GM21447 (cell line): ENCODE measurements around the gene STOM.

Experiments used
- ATAC-seq: cut with Tn5 transposase; IDR thresholded peaks from one replicate; pipeline ENCODE4 v1.9.1; 2021; ENCODE audit not compliant: unreplicated experiment

The STOM gene

DNA sequence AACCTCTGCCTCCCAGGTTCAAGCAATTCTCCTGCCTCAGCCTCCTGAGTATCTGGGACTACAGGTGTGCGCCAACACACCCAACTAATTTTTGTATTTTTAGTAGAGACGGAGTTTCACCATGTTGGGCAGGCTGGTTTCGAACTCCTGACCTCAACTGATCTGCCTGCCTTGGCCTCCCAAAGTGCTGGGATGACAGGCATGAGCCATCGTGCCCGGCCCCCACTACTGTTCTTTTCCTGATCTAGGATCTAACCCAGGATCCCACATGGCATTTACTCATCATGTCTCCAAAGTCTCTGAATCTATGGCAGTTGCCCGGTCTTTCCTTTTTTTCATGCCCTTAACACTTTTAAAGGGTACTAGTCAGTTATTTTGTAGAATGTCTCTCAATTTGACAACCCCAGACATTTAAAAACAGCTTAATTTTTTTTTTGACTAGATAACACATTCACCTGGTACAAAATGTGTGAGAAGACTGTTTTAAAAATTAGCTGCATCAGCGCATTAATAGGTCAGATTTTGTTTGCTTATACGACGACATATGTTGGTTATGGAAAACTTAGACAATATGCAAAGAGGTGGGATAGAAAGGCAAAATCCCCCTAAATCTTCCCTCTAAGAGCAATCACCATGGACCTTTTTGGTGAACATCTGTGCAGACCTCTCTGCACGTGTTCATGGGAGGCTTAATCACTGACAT is 46.5 kb downstream of the STOM start:
- no peak for ATAC-seq

DNA sequence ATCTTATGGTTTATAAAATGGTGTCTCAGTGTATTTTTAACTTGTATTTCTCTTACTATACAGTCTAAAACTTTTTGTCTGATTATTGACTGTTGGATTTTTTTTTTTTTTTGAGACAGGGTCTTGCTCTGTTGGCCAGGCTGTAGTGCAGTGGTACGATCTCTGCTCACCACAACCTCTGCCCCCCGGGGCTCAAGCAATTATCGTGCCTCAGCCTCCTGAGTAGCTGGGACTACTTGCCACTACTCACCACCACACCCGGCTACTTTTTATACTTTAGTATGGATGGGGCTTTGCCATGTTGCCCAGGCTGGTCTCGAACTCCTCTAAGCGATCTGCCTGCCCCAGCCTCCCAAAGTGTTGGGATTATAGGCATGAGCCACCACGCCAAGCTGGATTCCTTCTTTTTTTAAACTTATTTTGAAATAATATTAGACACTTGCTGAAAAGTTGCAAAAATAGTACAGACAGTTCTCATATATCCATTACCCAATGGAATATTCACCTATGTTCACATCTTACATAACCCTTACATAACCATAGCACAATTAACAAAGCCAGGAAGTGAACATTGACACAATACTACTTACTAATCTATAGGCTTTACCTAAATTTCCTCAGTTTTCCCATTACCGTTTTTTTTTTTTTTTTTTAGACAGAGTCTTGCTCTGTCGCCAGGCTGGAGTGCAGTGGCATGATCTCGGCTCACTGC is 47.2 kb downstream of the STOM start:
- ATAC-seq, result no peak

DNA sequence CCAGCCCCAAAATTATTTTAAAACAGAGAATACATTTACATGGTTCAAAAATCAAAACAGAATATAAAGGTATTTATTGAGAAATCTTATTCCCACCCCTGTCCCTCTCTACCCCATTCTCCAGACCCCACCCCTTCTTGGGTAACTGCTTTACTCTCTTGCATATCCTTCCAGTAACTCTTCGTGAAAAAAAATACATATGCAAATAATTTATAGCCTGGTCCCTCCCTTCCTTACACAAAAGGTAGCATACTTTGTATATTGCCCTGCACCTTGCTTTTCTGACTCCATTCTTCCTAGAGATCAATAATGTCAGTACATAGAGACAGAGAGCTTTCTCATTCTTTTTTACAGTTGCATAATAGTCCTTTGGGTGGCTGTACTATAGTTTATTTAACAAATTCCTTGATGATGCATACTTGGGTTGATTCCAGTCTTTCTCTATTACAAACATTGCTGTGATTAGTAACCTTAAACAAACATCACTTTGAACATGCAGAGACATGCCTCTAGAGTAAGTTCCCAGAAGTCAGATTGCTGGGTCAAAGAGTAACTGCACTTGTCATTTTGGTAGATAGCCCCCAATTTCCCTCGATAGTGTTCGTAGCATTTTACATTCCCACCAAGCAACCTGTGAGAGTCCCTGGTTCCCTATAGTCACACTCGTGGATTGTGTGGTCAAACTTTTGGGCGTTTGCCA is 47.9 kb downstream of the STOM start:
- ATAC-seq, result no peak

DNA sequence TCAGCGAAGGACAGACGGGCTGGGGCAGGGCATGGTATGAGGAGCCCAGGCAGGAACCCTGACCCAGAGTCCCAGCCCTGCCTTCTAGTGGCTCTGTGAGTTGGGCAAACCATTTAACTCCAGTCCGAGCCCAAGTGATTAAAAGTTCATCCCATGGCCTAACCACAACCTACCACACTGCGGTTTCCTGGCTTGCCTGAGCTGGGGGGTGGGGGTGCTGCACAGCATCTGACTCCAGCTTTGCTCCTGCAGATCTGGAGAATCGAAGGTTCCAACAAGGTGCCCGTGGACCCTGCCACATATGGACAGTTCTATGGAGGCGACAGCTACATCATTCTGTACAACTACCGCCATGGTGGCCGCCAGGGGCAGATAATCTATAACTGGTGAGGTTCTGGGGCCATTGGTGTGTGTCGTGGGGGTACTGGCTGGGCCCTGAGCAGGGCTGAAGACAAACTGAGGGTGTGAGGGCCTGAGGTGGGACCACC is 49.0 kb downstream of the STOM start:
- no peak for ATAC-seq

DNA sequence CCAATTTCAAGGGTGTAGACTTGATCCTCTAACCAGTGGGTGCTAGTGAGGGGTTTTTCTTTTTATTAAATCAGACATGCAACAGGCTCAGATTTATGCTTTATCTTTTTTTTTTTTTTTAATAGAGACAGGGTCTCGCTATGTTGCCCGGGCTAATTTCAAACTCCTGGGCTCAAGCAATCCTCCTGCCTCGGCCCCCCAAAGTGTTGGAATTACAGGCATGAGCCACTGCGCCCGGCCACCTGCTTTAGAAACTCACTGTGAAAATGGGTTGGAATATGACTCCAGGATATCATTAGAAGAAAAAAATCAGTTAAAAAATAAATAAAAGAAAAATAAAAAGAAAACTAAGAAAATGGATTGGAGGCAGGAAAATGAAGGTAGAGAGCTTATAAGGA is 50.7 kb downstream of the STOM start:
- no peak for ATAC-seq

DNA sequence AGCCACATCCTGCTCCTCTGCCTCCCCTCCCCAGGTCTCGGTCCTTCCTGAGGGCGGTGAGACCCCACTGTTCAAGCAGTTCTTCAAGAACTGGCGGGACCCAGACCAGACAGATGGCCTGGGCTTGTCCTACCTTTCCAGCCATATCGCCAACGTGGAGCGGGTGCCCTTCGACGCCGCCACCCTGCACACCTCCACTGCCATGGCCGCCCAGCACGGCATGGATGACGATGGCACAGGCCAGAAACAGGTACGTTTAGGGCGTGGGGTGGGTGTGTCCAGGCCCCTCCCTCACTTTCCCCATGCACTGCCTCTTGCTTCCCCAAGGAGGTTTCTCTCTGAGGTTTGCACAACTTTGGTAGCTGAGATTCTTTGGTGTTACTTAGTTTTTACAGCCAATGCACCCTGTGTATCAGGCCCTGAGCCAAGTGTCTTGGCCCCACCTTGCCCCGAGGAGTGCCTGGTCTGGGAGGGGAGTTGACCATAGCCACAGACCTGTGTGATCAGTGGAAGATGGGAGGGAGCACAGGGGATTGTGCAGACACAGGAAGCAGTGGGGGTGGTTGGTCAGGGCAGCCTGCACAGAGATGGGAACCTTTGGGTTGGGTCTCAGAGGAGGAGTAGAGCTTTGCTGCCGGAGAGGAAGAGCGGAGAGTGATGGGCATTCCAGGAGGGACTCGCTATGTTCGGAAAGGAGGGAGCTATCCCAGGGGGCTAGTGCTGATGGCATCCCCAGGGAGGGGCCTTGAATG is 51.2 kb downstream of the STOM start:
- ATAC-seq, result no peak

DNA sequence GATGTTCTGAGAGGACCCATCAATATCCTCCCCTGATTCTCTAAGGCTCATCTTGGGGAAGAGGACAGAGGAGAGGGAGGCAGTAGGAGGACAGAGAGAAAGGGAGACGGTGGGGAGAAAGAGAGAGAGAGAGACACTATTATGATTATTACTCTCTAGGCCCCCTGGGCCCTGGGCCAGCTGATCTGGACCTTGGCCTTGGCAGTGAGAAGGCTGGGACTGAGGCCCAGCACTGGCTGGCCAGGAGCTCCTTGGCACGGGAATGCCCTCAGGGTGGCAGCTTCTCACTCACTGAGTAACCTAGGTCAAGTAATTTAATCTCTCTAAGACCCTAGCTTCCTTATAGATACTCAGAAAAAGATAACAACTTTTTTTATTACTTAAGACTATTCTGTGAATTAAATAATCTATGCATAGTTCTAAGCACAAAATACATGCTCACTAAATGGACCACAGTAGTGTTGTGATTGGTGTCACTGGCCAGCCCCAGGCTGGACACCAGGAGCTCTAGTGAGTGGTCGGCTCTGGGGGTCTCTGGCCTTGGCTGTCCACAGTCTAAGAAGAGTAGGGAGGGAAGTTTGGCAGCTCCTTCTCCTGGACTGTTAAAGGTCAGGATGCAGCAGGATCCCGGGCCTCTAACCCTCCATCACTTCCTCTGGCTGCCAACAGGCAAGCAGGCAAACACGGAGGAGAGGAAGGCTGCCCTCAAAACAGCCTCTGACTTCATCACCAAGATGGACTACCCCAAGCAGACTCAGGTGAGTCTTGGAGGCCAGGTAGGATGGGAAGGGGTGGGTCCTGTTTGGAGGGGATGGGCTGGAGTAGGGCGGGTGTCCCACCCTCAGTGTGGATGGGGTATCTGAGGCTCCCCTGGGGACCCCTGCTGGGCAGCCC is 52.1 kb downstream of the STOM start:
- no peak for ATAC-seq

DNA sequence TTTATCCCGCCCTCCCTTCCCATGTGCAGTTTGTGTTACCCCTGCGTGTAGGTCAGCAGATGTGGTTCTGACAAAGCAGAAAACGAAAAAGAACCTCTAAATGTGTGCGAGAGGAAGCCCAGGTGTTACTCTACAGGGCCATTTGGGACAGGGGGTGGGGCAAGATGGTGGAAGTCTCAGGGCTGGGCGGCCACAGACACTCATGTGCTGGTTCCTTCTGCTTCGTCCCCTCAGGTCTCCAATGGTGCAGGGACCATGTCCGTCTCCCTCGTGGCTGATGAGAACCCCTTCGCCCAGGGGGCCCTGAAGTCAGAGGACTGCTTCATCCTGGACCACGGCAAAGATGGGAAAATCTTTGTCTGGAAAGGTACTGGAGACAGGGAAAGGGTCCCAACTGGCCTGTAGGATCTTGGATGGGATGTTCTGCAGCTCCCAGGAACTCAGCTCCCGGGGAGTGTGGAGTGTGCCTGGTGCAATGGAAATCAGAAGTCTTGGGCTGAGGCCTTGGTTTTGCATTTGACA is 53.1 kb downstream of the STOM start:
- ATAC-seq, result no peak

DNA sequence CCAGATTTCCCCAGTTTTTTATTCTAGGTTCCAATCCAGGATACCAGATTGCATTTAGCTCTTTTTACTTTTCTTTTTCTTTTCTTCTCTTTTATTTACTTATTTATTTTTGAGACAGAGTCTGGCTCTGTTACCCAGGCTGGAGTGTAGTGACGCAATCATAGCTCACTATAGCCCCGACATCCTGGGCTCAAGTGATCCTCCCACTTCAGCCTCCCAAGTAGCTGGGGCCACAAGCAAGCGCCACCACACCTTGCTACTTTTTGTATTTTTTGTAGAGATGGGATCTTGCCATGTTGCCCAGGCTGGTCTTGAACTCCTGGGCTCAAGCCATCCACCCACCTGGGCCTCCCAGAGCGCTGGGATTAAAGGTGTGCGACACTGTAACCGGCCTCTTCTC is 53.7 kb downstream of the STOM start:
- no peak for ATAC-seq

DNA sequence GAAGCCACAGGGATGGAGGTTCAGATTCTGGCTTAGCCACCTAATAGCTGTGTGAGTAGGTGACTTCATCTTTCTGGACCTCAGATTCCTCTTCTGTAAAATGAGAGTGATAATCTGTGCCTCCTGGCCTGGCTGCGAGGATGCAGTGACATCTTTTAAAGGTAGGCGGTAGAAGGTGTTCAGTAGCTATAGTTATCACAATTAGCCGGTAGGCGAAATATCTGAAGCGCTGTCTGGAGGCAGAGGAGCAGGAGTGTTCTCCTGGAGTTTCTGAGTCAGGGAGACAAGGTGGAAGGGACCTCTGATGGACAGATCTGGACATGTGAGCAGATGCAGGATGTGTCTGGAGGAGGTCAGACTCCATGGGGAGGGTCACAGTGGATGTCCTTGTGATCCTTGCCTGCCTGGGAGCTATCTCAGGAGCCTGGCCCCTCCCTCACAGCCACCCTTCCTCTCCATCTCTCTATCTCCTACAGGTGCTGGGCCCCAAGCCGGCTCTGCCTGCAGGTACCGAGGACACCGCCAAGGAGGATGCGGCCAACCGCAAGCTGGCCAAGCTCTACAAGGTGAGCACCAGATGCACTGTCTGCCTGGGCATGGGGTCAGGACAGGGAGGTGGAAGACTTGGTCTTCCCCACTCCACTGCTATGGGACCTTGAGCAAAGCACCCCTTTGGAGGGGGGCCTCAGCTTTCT is 56.4 kb downstream of the STOM start:
- ATAC-seq, result no peak

DNA sequence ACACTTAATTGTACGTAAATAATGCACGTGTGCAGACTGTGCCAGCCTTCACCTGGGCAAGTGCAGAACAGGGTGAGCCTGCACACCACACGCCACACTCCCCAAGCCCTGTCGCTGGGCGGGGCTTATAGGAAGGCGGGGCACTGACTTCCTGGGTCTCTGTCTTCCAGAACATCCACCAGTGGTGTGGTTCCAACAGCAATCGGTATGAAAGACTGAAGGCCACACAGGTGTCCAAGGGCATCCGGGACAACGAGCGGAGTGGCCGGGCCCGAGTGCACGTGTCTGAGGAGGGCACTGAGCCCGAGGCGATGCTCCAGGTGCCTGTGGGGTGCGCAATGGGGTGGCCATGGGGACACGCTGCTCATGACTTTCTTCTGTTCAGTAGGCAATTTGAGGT is 57.9 kb downstream of the STOM start:
- ATAC-seq, result no peak

DNA sequence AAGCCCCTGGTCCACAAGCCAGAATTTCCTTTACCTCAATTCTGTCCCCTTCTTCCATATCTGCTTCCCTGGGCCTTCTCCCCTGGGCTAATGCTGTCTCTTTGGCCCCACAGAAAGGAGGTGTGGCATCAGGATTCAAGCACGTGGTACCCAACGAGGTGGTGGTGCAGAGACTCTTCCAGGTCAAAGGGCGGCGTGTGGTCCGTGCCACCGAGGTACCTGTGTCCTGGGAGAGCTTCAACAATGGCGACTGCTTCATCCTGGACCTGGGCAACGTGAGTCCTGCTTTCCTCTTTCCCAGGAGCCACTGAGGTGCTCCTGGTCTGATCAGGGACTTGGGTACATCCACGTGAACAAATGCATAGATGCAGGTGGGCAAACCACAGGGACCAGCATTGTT is 59.5 kb downstream of the STOM start:
- ATAC-seq, result no peak

DNA sequence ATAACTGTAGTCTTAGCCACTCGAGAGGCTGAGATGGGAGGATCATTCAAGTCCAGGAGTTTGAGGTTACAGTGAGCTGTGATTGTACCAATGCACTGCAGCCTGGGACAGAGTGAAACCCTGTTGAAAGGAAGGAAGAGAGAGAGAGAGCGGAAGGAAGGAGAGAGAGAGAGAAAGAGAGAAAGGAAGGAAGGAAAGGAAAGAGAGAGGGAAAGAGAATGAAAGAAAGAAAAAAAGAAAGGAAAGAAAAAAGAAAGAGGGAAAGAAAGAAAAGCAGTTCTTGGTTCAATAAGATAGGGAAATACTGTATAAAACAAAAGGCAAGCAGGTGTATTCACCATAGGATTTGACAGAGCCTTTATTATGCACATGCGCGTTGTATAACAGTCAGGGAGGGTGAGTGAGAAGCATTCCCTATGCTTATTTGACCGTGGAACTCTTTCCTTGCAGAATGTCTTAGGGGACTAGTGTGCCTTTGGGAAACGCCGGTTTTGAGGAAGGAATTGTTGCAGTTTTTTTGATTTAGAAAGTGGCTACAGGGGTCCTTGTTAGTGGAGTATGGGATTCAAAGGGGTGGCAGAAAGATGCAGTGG is 60.1 kb downstream of the STOM start:
- no peak for ATAC-seq

DNA sequence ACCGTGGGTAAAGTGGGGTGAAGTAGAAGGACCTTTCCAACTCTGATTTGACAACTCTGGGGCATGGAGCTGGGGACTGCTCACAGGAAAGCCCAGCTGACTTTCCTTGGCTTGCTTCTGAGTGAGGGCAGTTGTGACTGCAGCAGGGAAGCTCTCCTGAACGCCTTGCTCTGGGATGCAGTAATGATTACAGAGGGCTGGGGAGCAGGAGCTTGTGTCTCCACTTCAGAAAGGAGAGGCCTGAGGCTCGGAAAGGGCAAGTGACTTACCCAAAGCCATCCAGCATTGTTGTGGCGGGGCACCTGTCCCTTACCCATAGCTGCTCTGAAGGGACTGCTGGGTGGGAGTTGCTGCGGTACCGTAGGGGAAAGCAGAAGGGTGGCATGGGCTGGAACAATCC is 60.9 kb downstream of the STOM start:
- ATAC-seq, result no peak

DNA sequence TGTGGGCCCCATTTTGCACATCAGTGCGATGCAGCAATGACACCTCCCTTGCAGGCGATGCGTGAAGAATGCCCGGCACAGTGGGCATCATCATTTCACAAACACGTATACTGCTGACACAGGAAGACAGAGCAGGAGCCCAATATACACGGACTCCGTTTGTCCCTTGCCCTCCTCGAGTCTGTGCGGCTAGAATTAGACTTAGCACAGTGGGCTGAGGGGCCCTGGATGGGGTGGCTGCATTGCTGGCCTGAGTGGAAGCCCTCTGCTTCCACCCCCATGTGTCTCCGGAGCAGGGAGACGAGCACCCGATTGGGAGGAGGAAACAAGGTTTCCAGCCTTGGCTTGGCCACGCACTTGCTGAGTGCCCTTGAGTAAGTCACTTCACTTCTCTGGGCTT is 61.3 kb downstream of the STOM start:
- ATAC-seq, result no peak

DNA sequence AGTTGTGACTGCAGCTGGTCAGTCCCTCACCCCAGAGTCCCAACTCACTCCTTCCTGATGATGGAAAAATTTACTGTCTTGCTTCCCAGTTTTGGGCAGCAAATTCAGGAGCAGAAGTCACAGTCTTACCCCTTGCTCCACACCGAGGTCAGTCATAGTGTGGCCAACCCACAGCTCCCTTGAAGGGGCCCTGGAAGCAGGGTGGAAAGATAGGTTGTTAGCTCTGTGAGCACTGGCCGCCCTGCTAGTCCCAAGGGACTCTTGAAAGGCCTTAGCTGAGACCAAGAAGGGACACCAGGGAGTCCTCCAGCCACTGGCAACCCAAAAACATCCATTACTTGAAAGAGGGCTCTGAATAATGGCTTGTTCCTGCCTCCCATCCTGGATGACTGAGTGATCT is 62.1 kb downstream of the STOM start:
- no peak for ATAC-seq

DNA sequence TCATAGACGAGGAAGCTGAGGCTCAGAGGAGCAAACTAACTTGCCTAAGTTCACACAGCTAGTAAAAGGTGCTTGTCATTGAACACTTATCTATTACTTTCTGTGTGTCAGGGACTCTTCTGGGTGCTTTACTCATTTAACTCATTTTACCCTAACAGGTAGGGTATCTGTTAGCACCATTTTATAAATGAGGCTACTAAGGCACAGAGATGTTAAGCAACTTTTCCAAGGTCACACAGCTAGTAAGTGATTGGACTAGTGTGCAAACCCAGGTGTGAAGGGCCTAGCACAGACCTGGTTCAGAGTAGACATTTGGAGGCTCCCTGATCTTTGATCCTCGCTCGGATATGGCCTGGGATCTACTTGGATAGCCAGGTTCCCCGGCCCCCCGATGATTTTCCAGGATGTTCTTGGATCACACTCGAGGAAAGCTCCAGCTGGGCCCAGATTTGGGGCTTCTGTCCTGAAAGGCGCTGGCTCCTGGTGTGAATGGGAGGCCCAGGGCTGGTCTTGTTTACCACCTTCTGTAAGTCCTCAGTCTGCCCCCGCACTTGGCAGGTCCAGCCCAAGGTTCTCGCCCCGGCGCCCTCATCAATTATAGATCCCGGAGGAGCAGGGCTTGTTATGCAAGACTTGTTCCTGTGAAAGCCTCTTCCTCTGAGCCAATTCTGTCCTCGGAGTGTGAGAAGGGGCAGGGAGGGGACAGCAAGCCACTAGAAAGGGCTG is 64.6 kb downstream of the STOM start:
- no peak for ATAC-seq

DNA sequence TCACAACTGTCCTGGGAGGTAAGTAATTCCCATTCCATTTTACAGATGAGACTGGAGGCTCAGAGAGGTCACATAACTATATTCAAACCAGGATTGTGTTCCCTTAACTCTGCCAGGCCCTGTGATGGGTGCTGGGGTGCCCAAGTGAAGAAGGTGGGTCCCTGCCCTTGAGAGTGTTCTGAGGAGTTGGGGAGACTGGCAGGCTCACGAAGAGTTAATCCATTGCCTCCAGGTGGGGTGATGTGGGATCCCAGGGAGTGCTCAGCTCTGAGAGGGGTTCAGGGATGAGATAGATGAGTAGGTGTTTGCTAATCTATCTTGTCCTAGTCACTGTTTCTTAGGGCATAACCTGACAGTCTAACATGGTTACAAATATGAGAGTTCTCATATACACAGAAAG is 65.3 kb downstream of the STOM start:
- no peak for ATAC-seq
